ENCODE data around the gene MAGEA3. TPM values are rescaled to one million over a fixed set of nuclear protein-coding genes. Genes with fewer than 3 reads are reported as not detected.

MAGEA3 gene
- total and polyA plus RNA-seq, 9 of the 15 experiments (the other 6 are each of a cell fraction or from before 2014, with no cell fraction given) = 8.1 to 197 (median 144) TPM

DNA sequence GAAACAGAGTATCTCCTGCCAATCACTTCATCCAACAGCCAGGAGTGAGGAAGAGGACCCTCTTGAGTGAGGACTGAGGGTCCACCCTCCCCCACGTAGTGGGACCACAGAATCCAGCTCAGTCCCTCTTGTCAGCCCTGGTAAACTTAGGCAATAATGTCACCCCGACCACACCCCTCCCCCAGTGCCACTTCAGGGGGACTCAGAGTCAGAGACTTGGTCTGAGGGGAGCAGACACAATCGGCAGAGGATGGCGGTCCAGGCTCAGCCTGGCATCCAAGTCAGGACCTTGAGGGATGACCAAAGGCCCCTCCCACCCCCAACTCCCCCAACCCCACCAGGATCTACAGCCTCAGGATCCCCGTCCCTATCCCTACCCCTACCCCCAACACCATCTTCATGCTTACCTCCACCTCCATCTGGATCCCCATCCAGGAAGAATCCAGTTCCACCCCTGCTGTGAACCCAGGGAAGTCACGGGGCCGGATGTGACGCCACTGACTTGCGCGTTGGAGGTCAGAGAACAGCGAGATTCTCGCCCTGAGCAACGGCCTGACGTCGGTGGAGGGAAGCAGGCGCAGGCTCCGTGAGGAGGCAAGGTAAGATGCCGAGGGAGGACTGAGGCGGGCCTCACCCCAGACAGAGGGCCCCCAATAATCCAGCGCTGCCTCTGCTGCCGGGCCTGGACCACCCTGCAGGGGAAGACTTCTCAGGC lies 34.8 kb downstream of the MAGEA3 start, which contains the start of the genes CSAG1 and MAGEA12 (continued):
- TF ChIP-seq, protein P1, sequence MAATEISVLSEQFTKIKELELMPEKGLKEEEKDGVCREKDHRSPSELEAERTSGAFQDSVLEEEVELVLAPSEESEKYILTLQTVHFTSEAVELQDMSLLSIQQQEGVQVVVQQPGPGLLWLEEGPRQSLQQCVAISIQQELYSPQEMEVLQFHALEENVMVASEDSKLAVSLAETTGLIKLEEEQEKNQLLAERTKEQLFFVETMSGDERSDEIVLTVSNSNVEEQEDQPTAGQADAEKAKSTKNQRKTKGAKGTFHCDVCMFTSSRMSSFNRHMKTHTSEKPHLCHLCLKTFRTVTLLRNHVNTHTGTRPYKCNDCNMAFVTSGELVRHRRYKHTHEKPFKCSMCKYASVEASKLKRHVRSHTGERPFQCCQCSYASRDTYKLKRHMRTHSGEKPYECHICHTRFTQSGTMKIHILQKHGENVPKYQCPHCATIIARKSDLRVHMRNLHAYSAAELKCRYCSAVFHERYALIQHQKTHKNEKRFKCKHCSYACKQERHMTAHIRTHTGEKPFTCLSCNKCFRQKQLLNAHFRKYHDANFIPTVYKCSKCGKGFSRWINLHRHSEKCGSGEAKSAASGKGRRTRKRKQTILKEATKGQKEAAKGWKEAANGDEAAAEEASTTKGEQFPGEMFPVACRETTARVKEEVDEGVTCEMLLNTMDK (IDR thresholded peaks at IDR 0.05; ENCODE audit: borderline replicate concordance, insufficient read depth, low read depth, low read length, poor library complexity, severe bottlenecking) = no peak
- TF ChIP-seq CTBP1 (IDR thresholded peaks at IDR 0.05; ENCODE audit: borderline replicate concordance) (no peak), MED1 (CRISPR knock-in tag; IDR thresholded peaks at IDR 0.05; ENCODE audit: borderline replicate concordance) (no peak), PTBP1 (IDR thresholded peaks at IDR 0.05; ENCODE audit: low read depth, low read length) (no peak), RBM39 (optimal IDR thresholded peaks at IDR 0.05; ENCODE audit: low read depth, low read length) (no peak), EP300 (IDR thresholded peaks at IDR 0.05; ENCODE audit: low read length) (peak; percentile 5; the same call in 1 of the 2 replicates), CREM (IDR thresholded peaks at IDR 0.05; ENCODE audit: low read depth) (peak; percentile 97), TCF7 (IDR thresholded peaks at IDR 0.05; ENCODE audit: borderline replicate concordance) (no peak), BACH1 (tag; IDR thresholded peaks at IDR 0.05) (no peak), TAF1 (IDR thresholded peaks at IDR 0.05; ENCODE audit: control insufficient read depth, extremely low read depth, insufficient read depth, low read length, severe bottlenecking) (peak; percentile 79), CHD4 (IDR thresholded peaks at IDR 0.05; ENCODE audit: insufficient read depth, insufficient replicate concordance, low read depth, low read length, poor library complexity, severe bottlenecking) (no peak)
- TF ChIP-seq, protein P2, sequence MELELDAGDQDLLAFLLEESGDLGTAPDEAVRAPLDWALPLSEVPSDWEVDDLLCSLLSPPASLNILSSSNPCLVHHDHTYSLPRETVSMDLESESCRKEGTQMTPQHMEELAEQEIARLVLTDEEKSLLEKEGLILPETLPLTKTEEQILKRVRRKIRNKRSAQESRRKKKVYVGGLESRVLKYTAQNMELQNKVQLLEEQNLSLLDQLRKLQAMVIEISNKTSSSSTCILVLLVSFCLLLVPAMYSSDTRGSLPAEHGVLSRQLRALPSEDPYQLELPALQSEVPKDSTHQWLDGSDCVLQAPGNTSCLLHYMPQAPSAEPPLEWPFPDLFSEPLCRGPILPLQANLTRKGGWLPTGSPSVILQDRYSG (tag; conservative IDR thresholded peaks at IDR 0.05; ENCODE audit: low read depth) = no peak
- TF ChIP-seq, protein P3, sequence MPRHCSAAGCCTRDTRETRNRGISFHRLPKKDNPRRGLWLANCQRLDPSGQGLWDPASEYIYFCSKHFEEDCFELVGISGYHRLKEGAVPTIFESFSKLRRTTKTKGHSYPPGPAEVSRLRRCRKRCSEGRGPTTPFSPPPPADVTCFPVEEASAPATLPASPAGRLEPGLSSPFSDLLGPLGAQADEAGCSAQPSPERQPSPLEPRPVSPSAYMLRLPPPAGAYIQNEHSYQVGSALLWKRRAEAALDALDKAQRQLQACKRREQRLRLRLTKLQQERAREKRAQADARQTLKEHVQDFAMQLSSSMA (CRISPR knock-in tag; IDR thresholded peaks at IDR 0.05) = no peak
- TF ChIP-seq, protein P4, sequence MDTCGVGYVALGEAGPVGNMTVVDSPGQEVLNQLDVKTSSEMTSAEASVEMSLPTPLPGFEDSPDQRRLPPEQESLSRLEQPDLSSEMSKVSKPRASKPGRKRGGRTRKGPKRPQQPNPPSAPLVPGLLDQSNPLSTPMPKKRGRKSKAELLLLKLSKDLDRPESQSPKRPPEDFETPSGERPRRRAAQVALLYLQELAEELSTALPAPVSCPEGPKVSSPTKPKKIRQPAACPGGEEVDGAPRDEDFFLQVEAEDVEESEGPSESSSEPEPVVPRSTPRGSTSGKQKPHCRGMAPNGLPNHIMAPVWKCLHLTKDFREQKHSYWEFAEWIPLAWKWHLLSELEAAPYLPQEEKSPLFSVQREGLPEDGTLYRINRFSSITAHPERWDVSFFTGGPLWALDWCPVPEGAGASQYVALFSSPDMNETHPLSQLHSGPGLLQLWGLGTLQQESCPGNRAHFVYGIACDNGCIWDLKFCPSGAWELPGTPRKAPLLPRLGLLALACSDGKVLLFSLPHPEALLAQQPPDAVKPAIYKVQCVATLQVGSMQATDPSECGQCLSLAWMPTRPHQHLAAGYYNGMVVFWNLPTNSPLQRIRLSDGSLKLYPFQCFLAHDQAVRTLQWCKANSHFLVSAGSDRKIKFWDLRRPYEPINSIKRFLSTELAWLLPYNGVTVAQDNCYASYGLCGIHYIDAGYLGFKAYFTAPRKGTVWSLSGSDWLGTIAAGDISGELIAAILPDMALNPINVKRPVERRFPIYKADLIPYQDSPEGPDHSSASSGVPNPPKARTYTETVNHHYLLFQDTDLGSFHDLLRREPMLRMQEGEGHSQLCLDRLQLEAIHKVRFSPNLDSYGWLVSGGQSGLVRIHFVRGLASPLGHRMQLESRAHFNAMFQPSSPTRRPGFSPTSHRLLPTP (IDR thresholded peaks at IDR 0.05; ENCODE audit: borderline replicate concordance, extremely low read depth, insufficient read length) = no peak
- TF ChIP-seq, protein P5, sequence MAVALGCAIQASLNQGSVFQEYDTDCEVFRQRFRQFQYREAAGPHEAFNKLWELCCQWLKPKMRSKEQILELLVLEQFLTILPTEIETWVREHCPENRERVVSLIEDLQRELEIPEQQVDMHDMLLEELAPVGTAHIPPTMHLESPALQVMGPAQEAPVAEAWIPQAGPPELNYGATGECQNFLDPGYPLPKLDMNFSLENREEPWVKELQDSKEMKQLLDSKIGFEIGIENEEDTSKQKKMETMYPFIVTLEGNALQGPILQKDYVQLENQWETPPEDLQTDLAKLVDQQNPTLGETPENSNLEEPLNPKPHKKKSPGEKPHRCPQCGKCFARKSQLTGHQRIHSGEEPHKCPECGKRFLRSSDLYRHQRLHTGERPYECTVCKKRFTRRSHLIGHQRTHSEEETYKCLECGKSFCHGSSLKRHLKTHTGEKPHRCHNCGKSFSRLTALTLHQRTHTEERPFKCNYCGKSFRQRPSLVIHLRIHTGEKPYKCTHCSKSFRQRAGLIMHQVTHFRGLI (CRISPR knock-in tag; IDR thresholded peaks at IDR 0.05) = no peak

Data from K562 (cell line).